ENCODE results near the gene TGFA. TPM values are rescaled to one million over a fixed set of nuclear protein-coding genes. Genes with fewer than 3 reads are reported as not detected.

Gene TGFA
- total and polyA plus RNA-seq, 4 donors: 0.13 to 2.5 (median 1.6) TPM

DNA sequence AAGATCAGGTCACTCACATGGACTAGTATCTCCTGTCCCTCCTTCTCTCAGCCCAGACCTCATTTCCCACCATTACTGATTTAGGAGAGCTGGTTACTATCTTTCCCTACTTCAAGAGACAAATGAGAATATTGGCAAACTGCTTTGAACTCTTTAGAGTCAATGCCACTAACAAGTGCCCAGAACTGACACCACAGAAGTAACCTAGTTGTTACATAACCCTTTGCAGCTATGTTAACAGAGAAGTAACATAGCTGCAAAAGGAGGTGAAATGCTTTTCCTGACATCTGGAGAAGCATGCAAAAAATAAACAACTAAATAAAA is 30.0 kb downstream of the TGFA start:
- intact Hi-C loops (cut with DNase I): no loop called here
- DNase-seq: no peak
- Histone ChIP-seq H3K36me3 (ENCODE audit: control insufficient read depth in 1 of 2, insufficient read depth in 2 of 2, low read length in 1 of 2) (no peaks in the 10 kb centered on the region), H3K27me3 (ENCODE audit: control insufficient read depth in 1 of 2, insufficient read depth in 2 of 2, low read length in 1 of 2) (no peaks in the 10 kb centered on the region), H3K4me3 (ENCODE audit: low read length in 2 of 2) (no peak overlapping the region), H3K4me1 (ENCODE audit: control insufficient read depth in 1 of 2, insufficient read depth in 2 of 2, low read length in 2 of 2) (no peaks in the 10 kb centered on the region), H3K27ac (ENCODE audit: low read depth in 1 of 2, low read length in 2 of 2) (no peak overlapping the region), H3K9me3 (ENCODE audit: control insufficient read depth, low read length) (no peaks in the 10 kb centered on the region)
- no peak for ATAC-seq (ENCODE audit: low FRiP score)

DNA sequence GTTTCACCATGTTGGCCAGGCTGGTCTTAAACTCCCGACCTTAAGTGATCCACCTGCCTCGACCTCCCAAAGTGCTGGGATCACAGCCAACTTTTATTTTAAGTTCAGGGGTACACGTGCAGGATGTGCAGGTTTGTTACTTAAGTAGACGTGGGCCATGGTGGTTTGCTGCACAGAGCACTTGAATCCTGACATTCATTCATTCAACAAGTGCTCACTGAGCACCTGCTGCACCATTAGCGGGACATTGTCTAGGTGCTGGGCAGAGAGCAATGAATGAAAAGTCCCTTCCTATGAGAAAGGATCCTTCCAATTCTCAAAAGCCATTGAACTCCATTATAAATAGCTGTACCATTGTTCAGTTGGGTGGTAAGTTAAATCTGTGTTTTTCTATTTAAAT is 31.0 kb downstream of the TGFA start:
- no peak overlapping the region for H3K4me3 ChIP-seq (ENCODE audit: low read length in 2 of 2)
- H3K9me3 ChIP-seq (ENCODE audit: control insufficient read depth, low read length): no peaks in the 10 kb centered on the region
- no peak for DNase-seq
- H3K36me3 ChIP-seq (ENCODE audit: control insufficient read depth in 1 of 2, insufficient read depth in 2 of 2, low read length in 1 of 2): no peaks in the 10 kb centered on the region
- no peak for ATAC-seq (ENCODE audit: low FRiP score)
- no peak overlapping the region for H3K27ac ChIP-seq (ENCODE audit: low read depth in 1 of 2, low read length in 2 of 2)
- intact Hi-C loops (cut with DNase I): no loop called here
- H3K27me3 ChIP-seq (ENCODE audit: control insufficient read depth in 1 of 2, insufficient read depth in 2 of 2, low read length in 1 of 2): no peaks in the 10 kb centered on the region
- 73 to 86% methylated on average over 5 of the region's 5 CpGs for WGBS, 2 donors
- no peaks in the 10 kb centered on the region for H3K4me1 ChIP-seq (ENCODE audit: control insufficient read depth in 1 of 2, insufficient read depth in 2 of 2, low read length in 2 of 2)

DNA sequence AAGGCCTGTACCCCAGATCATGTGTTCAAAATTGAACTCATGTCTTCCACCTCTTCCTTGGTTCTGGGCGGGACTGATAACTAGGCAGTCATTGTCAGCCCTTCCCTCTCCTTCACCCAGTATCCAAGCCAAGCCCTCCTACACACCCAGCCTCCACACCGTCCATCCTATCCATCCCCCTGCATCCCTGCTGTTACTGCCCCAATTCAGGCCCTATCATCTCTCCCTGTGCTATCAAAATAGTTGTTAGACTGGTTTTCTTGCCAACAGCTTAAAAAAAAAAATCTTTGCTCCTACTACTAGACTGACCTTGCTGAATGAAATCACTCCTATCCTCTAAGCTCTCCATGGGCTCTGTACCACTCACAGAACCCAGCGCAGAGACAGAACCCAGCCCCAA is 32.8 kb downstream of the TGFA start:
- 64 to 77% methylated on average over 3 of the region's 3 CpGs for WGBS, 2 donors
- H3K27me3 ChIP-seq (ENCODE audit: control insufficient read depth in 1 of 2, insufficient read depth in 2 of 2, low read length in 1 of 2): no peaks in the 10 kb centered on the region
- intact Hi-C loops (cut with DNase I): no loop called here
- no peaks in the 10 kb centered on the region for H3K4me1 ChIP-seq (ENCODE audit: control insufficient read depth in 1 of 2, insufficient read depth in 2 of 2, low read length in 2 of 2)
- no peak overlapping the region for H3K27ac ChIP-seq (ENCODE audit: low read depth in 1 of 2, low read length in 2 of 2)
- H3K4me3 ChIP-seq (ENCODE audit: low read length in 2 of 2): no peak overlapping the region
- H3K36me3 ChIP-seq (ENCODE audit: control insufficient read depth in 1 of 2, insufficient read depth in 2 of 2, low read length in 1 of 2): no peaks in the 10 kb centered on the region
- no peaks in the 10 kb centered on the region for H3K9me3 ChIP-seq (ENCODE audit: control insufficient read depth, low read length)
- ATAC-seq (ENCODE audit: low FRiP score) (no peak), DNase-seq (no peak)

DNA sequence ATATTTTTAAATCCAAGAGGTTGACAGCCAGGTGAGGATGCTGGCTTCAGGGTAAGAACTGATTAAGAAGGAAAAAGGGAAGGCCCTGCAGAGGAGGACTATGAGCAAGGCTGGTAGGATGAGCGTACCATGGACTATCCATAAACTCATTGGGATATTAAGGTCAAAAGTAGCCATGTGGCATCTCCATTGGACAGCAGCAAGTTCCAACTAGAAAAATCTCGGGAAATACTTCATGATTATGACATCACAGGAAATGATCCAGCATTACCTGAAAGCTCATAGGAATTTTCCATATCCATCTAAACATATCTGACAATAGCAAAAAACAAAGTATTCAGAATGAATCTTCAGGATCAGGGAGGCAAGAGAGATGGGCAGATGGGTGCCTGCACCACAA is 34.2 kb downstream of the TGFA start:
- Histone ChIP-seq H3K4me1 (ENCODE audit: control insufficient read depth in 1 of 2, insufficient read depth in 2 of 2, low read length in 2 of 2) (no peaks in the 10 kb centered on the region), H3K27me3 (ENCODE audit: control insufficient read depth in 1 of 2, insufficient read depth in 2 of 2, low read length in 1 of 2) (no peaks in the 10 kb centered on the region)
- ATAC-seq (ENCODE audit: low FRiP score): no peak

DNA sequence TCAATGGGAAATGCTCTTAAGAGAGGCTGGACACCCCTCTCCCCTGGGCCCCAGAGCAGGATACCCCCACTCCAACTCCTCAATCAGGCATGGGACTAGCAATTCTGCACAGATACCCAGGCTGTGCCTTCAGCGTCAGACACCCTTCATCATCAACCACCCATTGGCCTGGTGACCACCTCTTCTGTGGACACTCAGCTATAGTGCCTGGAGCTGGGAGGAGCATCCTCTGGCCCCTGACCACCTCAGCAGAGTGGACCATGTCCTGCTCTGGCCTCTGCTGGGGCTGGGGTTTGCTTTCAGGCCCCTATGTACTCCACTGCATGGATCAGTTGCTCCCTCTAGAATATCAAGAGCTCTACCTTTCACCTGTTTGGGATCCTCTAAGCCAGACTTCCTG is 35.1 kb downstream of the TGFA start:
- no peak overlapping the region for H3K27ac ChIP-seq (ENCODE audit: low read depth in 1 of 2, low read length in 2 of 2)
- ATAC-seq (ENCODE audit: low FRiP score): no peak

More for the DNA sequence above, 34.2 kb downstream of the TGFA start:
- DNase-seq: no peak
- WGBS, 2 donors: 71 to 83% methylated on average over 2 of the region's 2 CpGs
- H3K36me3 ChIP-seq (ENCODE audit: control insufficient read depth in 1 of 2, insufficient read depth in 2 of 2, low read length in 1 of 2): no peaks in the 10 kb centered on the region
- H3K27ac ChIP-seq (ENCODE audit: low read depth in 1 of 2, low read length in 2 of 2): no peak overlapping the region
- H3K4me3 ChIP-seq (ENCODE audit: low read length in 2 of 2): no peak overlapping the region
- intact Hi-C loops (cut with DNase I): no loop called here
- no peaks in the 10 kb centered on the region for H3K9me3 ChIP-seq (ENCODE audit: control insufficient read depth, low read length)

DNA sequence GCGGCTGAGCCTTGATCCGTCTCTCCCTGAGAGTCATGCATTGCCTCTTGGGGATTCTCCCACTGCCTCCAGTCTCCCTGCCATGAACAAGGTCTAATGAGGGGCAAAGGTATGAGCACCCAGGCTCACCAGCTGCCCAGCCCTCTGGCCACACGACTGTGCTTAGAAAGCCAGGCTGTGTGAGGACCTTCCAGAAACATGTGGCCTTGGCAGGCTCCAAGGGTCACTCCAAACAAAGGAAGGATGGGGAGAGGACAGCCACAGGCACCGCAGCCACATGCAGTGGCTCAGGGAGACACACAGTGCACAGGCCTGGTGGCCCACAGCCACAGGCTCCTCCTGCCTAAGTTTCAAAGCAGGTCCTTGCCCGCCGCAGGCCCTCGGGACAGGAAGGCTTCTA is 35.8 kb downstream of the TGFA start:
- WGBS, 2 donors: 68 to 75% methylated on average over 7 of the region's 7 CpGs
- ATAC-seq (ENCODE audit: low FRiP score): no peak
- Histone ChIP-seq H3K27me3 (ENCODE audit: control insufficient read depth in 1 of 2, insufficient read depth in 2 of 2, low read length in 1 of 2) (no peaks in the 10 kb centered on the region), H3K27ac (ENCODE audit: low read depth in 1 of 2, low read length in 2 of 2) (no peak overlapping the region), H3K9me3 (ENCODE audit: control insufficient read depth, low read length) (no peaks in the 10 kb centered on the region), H3K36me3 (ENCODE audit: control insufficient read depth in 1 of 2, insufficient read depth in 2 of 2, low read length in 1 of 2) (no peaks in the 10 kb centered on the region), H3K4me3 (ENCODE audit: low read length in 2 of 2) (no peak overlapping the region), H3K4me1 (ENCODE audit: control insufficient read depth in 1 of 2, insufficient read depth in 2 of 2, low read length in 2 of 2) (no peaks in the 10 kb centered on the region)
- intact Hi-C loops (cut with DNase I): no loop called here
- DNase-seq: no peak

More for the DNA sequence above, 35.1 kb downstream of the TGFA start:
- intact Hi-C loops (cut with DNase I): no loop called here
- 100% methylated on average over 1 of the region's 1 CpG for WGBS, 2 donors
- no peaks in the 10 kb centered on the region for H3K9me3 ChIP-seq (ENCODE audit: control insufficient read depth, low read length)
- DNase-seq: no peak
- no peak overlapping the region for H3K4me3 ChIP-seq (ENCODE audit: low read length in 2 of 2)
- no peaks in the 10 kb centered on the region for H3K36me3 ChIP-seq (ENCODE audit: control insufficient read depth in 1 of 2, insufficient read depth in 2 of 2, low read length in 1 of 2)
- no peaks in the 10 kb centered on the region for H3K27me3 ChIP-seq (ENCODE audit: control insufficient read depth in 1 of 2, insufficient read depth in 2 of 2, low read length in 1 of 2)
- no peaks in the 10 kb centered on the region for H3K4me1 ChIP-seq (ENCODE audit: control insufficient read depth in 1 of 2, insufficient read depth in 2 of 2, low read length in 2 of 2)

DNA sequence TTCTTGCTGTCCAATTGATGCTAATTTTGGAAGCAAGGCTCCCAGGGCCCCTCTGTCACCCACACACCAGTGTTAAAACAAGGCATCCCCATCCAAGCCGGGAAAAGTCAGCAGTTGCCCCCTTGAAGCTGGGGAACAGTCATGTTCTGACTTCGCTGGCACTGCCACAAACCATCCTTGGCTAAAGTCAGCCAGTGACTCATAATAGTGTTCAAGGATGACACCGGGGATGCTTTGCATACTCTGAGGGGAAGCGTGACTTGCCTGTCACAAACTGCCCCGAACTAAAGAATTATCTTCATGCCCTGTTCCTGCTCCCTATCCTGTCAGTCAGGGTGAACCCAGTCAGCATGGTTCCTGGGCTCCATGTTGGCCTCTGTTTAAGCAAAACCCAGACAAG is 37.0 kb downstream of the TGFA start:
- no peaks in the 10 kb centered on the region for H3K36me3 ChIP-seq (ENCODE audit: control insufficient read depth in 1 of 2, insufficient read depth in 2 of 2, low read length in 1 of 2)
- intact Hi-C loops (cut with DNase I): no loop called here
- no peaks in the 10 kb centered on the region for H3K9me3 ChIP-seq (ENCODE audit: control insufficient read depth, low read length)
- no peaks in the 10 kb centered on the region for H3K4me1 ChIP-seq (ENCODE audit: control insufficient read depth in 1 of 2, insufficient read depth in 2 of 2, low read length in 2 of 2)
- WGBS, 2 donors: 71 to 72% methylated on average over 5 of the region's 5 CpGs
- no peaks in the 10 kb centered on the region for H3K27me3 ChIP-seq (ENCODE audit: control insufficient read depth in 1 of 2, insufficient read depth in 2 of 2, low read length in 1 of 2)
- DNase-seq: no peak
- no peak overlapping the region for H3K27ac ChIP-seq (ENCODE audit: low read depth in 1 of 2, low read length in 2 of 2)
- no peak for ATAC-seq (ENCODE audit: low FRiP score)
- H3K4me3 ChIP-seq (ENCODE audit: low read length in 2 of 2): no peak overlapping the region

DNA sequence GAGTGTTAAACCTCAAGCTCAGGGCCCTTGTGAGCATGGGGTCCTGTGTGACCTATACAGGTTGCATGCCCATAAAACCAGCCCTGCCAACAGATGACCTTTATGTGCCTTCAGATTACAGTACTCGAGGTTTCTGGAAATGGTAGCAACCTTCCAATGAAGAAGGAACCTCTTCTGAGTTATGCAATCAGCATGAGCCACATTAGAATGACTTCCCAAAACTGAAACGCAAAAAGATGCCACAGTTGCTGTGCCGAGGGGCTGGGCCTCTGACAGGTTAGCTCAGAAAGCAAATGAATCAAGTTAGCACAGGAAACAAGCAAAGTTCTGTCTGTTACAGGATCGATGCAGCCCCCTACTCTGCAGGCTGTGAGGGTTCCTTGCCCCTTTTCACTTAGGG is 37.7 kb downstream of the TGFA start:
- Histone ChIP-seq H3K4me1 (ENCODE audit: control insufficient read depth in 1 of 2, insufficient read depth in 2 of 2, low read length in 2 of 2) (no peaks in the 10 kb centered on the region), H3K4me3 (ENCODE audit: low read length in 2 of 2) (no peak overlapping the region), H3K27me3 (ENCODE audit: control insufficient read depth in 1 of 2, insufficient read depth in 2 of 2, low read length in 1 of 2) (no peaks in the 10 kb centered on the region), H3K27ac (ENCODE audit: low read depth in 1 of 2, low read length in 2 of 2) (no peak overlapping the region), H3K36me3 (ENCODE audit: control insufficient read depth in 1 of 2, insufficient read depth in 2 of 2, low read length in 1 of 2) (no peaks in the 10 kb centered on the region), H3K9me3 (ENCODE audit: control insufficient read depth, low read length) (no peaks in the 10 kb centered on the region)
- DNase-seq: no peak
- 42 to 49% methylated on average over 4 of the region's 4 CpGs for WGBS, 2 donors
- intact Hi-C loops (cut with DNase I): no loop called here
- ATAC-seq (ENCODE audit: low FRiP score): no peak

DNA sequence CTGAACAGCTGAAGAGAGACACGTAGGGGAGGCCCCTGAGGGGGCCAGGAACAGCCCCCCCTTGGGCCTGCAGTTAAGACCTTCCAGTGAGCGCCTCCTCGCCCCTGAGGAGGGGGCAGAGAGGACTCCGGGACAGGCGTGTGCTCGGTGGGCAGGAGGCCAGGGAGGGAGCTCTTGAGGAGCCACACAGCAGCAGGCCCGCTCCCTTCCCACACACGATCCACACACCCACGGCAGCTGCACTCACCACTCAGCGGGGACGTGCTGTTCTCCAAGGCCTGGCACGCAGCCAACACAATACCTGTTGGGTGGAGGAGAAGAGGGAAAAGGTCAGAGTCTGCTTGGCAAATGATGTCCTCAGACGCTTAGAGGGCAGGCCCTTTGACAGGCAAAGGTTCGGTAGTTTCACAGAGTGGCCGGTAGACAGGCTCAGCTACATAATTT is 39.0 kb downstream of the TGFA start:
- Histone ChIP-seq H3K4me3 (ENCODE audit: low read length in 2 of 2) (no peak overlapping the region), H3K27me3 (ENCODE audit: control insufficient read depth in 1 of 2, insufficient read depth in 2 of 2, low read length in 1 of 2) (no peaks in the 10 kb centered on the region), H3K27ac (ENCODE audit: low read depth in 1 of 2, low read length in 2 of 2) (no peak overlapping the region), H3K36me3 (ENCODE audit: control insufficient read depth in 1 of 2, insufficient read depth in 2 of 2, low read length in 1 of 2) (no peaks in the 10 kb centered on the region), H3K4me1 (ENCODE audit: control insufficient read depth in 1 of 2, insufficient read depth in 2 of 2, low read length in 2 of 2) (no peaks in the 10 kb centered on the region), H3K9me3 (ENCODE audit: control insufficient read depth, low read length) (no peaks in the 10 kb centered on the region)
- ATAC-seq (ENCODE audit: low FRiP score) (no peak), DNase-seq (no peak)
- intact Hi-C loops (cut with DNase I): no loop called here
- whole genome bisulfite sequencing, 2 donors: 53 to 57% methylated on average over 14 to 15 of the region's 15 CpGs

All from aorta (tissue), 5 donors.